GM19467 (cell line): ENCODE measurements around the gene CD58.
"Not testable (repeated sequence)": the region's sequence is repeated elsewhere in the genome, so short reads cannot be mapped to it uniquely, and the experiment has no call there.

Source experiments
- ATAC-seq: cut with Tn5 transposase; IDR thresholded peaks from one replicate; pipeline ENCODE4 v1.9.1; 2021; ENCODE audit warnings: mild to moderate bottlenecking, moderate library complexity; ENCODE audit not compliant: unreplicated experiment

CD58 gene, protein sequence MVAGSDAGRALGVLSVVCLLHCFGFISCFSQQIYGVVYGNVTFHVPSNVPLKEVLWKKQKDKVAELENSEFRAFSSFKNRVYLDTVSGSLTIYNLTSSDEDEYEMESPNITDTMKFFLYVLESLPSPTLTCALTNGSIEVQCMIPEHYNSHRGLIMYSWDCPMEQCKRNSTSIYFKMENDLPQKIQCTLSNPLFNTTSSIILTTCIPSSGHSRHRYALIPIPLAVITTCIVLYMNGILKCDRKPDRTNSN

DNA sequence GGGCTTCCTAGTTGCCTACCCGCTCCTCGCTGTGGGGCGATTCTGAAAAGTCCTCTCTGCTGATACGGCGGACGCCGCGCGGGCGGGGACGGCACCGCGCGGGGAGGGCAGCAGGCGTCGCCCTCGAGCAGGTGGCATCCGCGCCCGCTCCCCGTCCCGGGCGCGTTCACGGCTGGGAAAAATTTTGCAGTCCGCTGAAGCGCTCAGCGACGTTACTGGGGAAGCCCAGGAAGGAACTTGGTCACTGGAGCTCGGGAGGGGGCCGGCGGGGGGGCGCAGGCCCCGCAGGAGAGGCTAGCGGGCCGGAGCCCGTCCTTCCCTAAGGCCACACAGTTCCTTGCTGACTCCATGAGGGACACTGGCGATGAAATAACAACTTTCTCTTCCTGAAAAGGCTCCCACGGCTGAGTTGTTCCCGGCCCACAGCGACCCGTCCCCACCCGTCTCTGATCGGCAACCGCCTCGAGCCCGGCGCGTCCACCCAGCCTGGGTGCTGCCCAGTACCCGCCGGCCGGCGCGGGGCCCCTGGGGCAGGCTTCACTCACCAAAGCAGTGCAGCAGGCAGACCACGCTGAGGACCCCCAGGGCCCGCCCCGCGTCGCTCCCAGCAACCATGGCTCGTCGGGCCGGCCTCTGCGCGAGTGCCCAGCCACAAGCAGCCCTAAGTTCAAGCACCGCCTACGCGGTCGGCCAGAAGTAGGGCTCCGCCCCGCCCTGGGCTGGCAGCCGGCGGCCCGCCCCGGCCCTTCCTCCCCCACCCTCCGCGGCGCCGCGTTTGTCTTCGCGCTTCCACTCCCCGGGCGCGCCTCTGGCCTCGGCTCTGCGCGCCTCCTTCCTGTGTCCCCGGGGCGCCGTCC is at the start of gene CD58:
CD58 (minus strand) TSS at position 669 of the 857 bp plus-strand sequence; CDS start at position 615, 54 bp downstream.
- peak; percentile 60 for ATAC-seq

DNA sequence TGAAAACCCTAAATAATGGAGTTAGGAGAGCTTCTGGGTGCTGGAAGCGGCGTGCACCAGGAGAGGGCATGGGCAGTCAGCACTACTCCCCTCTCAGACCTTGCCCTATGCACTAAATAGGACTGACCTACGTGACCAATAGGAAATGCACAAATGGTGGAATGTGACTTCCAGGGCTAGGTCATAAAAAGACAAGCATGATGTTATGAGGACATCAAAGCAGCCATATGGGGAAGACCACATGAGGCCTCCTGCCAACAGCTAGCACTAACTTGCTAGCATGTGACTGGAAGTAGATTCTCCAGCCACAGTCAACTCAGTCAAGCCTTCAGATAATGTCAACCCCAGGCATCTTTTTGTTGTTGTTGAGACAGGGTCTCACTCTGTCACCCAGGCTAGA is 49.6 kb upstream of the CD58 start:
- not testable (repeated sequence) for ATAC-seq

DNA sequence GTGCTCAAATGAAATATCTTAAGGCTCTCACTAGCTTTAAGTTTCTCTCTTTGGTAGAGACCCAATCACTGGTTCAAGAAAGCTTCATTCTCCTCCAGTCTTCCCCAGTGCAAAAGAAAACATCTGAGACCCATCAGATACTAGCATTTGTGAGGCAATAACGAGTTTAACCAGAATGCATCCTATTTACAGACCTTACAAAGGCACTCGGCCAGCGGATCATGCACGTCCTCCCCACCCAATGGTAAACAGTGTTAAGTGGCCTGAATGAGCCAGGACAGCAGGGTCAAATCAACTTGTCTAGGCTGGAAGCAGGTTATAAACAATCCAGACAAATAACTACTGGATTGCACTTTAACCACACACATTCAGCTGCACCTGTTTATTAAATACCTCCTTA is 48.3 kb upstream of the CD58 start:
- ATAC-seq, result not testable (repeated sequence)

DNA sequence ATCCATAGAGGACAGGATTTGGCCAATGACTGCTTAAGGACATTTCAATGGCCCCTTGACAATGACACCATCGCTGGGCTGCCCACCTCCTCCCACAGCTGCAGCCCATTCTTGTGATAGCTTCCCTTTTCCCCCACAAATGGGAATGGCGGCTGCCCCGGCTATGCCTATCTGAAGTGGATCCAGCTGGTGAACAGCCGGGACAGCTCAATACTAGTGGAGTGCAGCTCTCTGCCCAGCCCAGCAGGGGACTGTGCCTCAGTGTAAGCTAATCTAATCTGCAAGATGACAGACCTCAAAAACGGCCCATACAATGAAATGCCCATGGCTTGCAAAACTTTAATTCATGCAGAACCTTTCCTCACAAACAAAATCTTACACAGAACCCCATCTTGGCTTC is 47.0 kb upstream of the CD58 start:
- not testable (repeated sequence) for ATAC-seq

DNA sequence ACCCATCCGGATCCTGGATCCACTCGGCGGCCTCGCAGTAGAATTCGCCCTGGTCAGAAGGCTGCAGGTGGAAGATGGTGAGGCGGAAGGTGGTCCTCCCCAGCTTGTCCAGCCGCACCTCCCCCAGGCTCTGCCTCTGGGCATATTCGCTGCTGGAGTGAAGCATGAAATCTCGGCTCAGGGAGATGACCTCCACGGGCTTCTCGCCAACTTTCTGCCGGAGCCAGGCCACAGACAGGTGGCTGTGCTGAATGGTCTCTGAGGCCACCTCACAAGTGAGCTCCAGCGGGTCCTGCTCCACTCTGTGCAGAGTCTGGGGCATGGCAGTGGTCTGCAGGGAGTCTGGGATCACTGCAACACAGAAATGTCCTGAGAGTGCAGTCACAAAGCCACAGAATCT is 43.0 kb upstream of the CD58 start:
- ATAC-seq, result not testable (repeated sequence)

DNA sequence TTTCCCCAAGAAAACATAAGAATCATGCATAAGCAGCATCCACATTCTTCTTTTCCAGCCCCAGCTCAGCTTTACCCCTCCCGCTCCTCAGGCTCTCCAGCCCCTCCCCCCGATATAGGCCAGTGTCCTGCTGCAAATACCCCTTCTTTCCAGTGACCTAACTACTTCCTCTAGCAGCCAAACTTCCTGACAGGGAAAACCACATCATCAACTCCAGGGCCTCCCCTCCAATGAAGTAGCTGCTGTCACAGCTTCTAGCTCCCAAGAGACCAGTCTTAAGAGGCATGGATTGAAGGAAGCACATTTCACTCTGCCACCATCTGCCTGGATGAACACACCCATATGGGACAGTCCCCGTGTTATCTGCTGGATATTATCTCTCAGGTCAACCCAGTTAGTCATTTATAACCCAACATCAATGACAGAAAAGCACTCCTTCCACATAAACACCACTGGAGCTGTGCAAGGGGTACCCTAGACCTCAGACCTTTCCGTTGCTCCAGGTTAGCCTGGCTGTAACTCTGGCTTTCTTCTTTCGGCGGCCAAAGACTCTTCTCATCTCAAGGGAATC is 39.1 kb upstream of the CD58 start:
- ATAC-seq, result not testable (repeated sequence)

DNA sequence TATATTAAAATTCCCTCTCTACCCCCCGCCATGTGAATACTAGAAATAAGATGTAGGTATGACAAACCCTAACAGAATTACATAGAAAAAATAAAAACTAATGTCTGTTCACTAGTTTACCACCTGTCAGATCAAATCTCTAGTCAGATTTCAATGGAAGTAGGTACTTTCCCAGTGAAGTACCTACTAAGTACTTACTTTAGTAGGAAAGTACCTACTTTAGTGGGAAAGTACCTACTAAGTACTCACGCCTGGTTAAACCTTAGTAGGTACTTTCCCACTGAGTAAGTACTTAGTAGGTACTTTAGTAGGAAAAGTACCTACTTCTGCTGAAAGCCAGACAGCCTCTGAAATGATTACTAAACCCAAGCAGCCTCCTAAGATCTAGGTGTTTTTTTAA is 38.0 kb upstream of the CD58 start:
- not testable (repeated sequence) for ATAC-seq

DNA sequence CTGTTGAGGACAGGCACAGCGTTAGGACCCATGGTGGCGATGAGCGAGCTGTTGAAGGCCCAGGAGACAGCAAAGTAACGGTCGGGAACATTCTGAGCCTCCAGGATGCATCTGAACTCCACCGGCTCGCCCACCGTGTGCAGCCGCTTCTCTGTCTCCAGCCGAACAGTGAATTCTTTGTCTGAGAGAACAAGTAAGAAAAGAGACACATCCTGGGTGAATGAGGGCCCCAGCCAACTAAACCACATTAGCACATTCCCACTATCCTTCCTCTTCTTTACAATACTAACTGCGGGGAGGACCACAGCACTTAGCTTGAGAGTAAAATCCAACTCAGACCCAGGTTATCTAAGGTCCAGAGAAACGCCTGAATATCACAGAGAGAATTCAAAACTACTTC is 37.3 kb upstream of the CD58 start:
- not testable (repeated sequence) for ATAC-seq

DNA sequence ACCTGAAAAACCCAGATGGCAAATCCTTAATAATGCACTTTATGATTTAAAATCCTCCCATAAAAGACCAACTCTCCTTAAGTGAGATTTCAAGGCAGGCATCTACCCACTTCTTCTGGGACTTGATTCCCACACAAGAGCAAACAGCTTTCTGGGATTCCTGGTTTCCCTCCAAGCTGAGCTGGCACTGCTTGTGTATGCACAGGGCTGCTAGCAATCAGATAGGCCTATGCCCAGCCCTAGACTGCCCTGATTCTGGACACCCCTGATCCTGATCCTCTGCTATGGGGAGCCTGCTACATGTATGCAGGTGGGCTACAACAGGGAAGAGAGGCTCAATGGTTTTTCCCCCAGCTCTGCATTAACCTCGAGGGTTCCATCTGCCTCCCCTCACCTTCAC is 36.6 kb upstream of the CD58 start:
- not testable (repeated sequence) for ATAC-seq

DNA sequence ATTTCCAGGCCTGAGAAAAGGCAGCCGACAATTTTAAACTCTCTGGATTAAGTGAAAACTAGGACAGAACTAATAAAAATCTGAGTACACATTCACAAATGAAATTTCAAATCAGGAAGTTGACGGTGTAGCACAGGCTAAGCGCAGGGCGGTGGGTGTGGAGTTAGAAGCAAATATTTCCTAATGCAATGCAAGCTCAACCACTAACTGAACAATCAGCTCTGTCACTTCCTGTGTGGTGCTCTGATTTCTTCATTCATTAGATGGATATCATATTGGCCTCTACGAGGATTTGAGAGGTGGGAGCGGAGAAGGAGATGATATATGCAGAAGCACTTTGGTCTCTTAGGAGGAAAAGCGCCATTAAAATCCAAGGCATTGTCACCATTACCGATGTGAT is 35.2 kb upstream of the CD58 start:
- ATAC-seq, result not testable (repeated sequence)

DNA sequence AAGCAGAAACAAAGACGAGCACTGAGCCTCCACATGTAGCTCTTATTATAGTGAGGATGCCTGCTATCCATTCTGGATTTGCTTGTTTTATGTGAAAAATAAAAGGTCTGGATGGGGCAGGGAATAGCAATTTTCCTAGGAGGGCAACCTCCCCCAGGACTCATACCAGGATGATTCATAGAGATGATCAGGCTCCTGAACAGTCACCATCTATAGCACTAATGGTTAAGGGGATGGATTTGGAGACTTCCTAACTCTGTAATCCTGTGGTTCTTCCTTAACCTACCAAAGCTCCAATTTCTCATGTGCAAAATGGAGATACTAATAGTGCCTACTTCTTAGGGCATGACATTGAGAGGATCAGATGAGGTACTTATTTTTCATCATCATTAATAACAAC is 34.5 kb upstream of the CD58 start:
- ATAC-seq, result no peak

DNA sequence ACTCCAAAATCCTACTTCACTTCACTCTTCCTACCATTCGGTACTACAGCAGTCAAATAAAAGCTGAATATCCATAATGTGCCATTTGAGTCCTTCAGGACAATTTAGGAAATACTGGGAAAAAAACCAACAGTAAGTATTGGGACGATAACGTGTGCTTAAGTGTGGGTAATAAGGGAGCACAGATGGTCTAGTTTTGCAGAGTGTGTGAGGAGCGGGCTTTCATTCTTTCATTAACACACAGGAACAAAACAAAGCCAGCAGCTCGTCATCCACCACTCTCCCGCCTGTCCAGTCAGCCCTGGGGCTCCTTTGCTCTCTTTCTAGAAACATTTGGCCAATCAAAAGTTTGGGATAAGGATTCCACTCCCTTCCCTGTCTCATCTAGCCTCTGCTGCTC is 33.6 kb upstream of the CD58 start:
- not testable (repeated sequence) for ATAC-seq

DNA sequence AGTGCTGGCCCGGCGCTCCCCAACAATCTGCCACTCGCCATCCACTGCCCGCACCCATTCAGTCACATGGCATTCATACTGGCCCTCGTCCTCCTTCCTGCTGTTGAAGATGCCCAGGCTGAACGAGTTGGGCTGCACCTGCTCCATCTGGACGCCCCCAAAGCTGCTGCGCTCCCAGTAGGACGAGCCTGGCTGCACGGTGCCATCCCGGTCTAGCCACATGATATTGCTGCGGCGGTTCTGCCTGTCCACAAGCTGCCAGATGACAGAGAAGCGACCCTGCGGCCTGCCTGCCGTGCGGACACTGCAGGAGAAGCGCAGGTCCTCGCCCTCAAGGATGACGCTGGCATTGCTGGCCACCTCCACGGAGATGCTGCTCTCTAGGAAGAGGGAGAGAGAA is 32.8 kb upstream of the CD58 start:
- ATAC-seq, result not testable (repeated sequence)

DNA sequence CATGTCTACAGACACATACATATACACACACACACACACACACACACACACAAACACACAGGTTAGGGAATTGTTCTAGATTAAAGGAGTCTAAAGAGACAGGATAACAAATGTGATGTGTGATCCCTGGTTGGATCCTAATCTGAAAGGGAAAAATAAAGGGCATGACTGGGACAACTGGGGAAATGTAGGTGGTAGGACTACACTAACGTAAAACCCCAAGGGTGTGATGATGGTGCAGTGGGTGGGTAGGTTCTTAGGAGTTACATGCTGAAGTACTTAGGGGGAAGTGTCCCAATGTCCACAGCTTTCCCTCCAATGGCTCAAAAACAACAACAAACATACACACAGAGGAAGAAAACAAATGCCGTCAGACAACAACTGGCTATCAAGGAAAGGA is 28.5 kb upstream of the CD58 start:
- not testable (repeated sequence) for ATAC-seq

DNA sequence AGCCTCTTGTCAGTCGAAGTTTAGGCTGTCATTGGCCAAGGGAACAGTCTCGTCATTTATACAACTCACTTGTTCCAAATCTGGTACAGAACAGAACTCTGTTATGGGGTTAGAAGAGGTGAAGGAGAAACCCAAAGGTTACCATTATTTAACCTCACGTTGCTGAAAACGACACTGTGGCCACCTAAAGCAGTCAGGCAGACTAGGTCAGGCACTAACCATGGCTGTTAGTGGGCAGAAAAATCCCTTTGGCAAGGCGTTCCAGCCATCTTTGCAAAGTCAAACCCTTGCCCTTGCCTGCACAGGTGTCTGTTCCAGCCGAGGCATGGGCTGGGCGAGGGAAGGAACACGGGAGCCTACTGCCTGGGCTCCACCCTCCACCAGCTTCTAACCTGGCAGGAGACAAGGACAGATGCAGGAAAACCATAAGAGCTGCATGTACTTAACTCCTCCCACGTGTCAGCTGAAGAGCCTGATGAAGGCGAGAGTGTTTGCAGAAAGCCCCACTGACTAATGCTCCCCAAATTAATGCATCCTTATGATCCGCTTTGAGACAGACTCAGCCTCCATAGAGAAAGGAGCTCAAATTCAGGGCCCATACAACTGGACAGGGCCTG is 27.7 kb upstream of the CD58 start:
- not testable (repeated sequence) for ATAC-seq

DNA sequence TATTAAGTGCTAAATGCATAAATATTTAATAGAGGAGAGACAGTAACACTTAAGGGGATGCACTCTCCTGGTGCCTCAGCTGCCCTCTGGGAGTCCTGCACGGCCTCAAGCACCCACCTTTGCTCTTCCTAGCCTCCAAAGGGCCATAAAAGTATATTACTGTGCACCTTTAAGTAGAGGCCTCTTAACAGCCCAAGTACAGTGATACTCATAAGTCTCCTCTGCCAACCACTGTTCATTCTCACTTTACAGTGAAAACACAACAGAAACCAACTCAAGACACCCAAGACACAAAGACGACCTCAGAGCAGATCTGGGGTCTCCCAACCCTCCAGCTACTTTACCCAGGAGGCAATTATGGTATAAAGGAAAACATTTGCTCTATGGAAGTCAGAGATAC is 26.6 kb upstream of the CD58 start:
- ATAC-seq, result not testable (repeated sequence)

DNA sequence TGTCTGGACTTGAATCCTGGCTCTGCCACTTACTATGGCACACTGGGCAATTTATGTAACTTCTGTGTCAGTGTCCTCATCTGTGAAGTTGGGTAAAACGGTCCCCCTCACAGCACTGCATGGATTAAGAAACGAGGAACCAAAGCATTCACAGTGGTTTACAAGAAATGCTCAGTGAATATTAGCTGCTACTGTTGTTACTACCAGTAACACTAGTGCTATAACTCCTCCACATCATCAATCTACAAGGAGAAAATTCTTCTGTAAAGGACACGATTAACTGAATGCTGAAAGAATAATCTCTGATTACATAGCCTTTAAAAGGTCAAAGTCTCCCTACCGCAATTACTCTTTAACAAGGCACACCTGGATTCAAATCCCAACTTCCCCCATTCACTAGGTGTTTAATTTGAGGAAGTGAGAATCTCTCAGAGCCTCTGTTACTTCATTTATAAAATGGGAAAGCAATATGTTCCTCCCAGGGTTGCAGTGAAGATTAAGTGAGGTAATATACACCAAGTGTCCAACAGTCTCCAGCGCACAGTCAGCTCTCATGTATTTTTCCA is 26.0 kb upstream of the CD58 start:
- not testable (repeated sequence) for ATAC-seq

DNA sequence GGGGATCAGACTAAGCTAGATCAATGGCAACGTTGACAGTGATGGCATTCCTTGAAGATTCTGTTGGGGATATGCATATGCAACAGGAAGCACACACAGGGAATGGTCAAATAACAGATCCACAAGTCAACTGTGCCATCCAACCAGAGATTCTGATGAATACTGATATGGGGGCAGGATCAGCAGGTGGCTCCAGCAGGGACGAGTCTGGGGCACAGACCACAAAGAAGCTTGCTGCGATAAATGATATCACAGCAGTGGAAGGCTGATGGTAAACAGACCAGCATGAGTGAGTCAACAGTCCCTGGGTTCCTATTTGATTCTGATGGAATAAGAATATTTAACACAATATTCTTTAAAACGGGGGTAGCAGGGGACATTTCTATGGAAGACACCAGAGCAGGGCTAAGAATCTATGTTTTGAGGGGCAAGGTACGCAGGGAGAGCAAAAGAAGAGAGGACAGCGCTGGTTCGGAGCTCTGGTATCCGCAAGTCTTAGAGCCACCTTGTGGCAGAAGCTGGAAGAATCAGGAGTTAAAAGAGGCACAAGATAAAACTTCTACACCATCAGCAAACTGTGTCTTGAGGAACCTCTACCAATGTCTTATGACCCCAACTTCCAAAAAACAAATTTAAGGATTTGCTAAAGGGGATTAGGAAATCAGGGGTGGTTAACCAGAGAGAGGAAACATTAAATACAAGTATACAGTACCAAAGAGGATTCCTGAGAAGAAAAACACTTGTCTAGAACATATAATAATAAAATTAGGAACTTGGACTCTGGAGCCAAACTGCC is 25.3 kb upstream of the CD58 start:
- ATAC-seq, result not testable (repeated sequence)

DNA sequence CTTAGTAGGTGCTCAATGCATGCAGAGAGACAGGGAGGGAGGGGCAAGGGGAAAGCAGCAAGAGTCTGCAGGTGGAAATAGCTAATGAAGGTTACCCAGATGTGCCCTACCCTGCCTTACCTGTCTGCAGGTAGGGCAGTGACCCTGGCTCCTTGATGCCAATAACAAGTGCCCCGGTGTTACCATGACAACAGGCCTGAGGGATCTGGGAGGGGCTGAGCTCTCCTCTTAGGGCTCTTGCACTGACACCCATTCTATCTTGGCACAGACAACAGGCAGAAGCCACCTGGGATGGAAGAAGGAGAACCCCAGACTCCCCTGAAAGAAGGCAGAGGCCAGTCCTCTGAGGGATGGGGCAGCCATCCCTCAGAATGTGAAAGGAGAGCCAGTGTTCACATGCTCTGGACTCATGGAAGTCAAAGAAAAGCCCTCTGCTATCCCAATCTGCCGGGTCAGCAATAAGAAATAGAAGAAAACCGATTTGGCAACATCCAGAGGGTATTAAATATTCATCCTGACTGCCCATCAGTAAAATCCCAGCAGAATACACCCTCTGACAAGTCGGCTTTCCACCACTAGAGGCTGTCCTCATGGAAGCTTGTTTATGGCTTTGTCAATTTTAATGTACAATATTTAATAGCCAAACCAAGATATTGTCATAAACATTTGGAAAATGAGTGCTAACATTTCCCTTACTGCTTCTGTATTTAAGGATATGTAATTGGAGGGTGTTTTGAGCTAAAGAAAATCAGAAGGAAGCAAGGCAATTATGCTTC is 24.4 kb upstream of the CD58 start:
- ATAC-seq, result not testable (repeated sequence)
